ENCODE results near the gene GKAP1. TPM values are rescaled to one million over a fixed set of nuclear protein-coding genes. Genes with fewer than 3 reads are reported as not detected.

The GKAP1 gene
- total and polyA plus RNA-seq, 2 of the 13 experiments (the other 11 are each of a cell fraction or from before 2014, with no cell fraction given) = 5.6 to 6.1 TPM

DNA sequence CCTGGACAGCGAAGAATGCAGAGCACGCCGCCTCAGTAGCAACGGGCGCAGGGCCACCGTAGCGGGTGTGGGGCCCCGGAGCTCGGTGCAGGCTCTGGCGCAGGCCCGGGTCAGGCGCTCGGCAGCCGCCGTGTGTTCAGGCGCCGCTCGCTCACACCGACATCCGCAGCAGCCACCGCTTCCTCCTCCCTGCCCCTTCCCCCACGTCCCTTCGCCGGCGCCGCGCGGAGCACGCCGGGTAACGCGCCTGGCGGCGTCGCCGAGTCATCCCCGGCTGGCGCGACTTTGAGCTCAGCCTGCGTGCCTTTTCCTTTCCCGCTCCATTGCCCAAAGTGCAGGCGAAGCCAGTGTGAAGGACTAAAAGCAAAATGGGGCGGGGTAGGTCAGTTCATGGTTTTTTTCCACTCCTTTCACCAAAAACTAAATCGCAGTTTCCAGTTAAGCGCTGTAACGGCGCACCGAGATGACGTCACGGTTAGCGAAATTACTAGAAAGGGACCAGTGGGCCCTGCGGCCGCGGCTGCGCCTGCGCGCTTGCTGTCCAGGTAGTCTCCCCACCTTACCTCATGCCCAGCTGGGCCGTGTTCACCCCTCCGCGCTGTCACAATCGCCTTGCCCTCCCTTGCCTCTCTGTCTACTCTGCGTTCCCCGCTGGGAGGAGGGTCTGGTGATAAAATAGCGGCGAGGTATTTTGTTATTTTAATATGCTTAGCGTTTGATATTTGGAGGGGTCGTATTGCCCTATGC, 109.6 kb downstream of the GKAP1 start, which contains the start of gene UBQLN1 (continued):
- TF ChIP-seq ZNF609 (CRISPR knock-in tag; IDR thresholded peaks at IDR 0.05; ENCODE audit: borderline replicate concordance) (0 out of 2 replicates have a peak, but pooled peaks have one; percentile 15), BRCA1 (CRISPR knock-in tag; IDR thresholded peaks at IDR 0.05) (0 out of 2 replicates have a peak, but pooled peaks have one; percentile 57), ZFP91 (CRISPR knock-in tag; IDR thresholded peaks at IDR 0.05; ENCODE audit: borderline replicate concordance) (peak; percentile 94), HHEX (CRISPR knock-in tag; IDR thresholded peaks at IDR 0.05) (no peak), BORCS8-MEF2B (CRISPR knock-in tag; IDR thresholded peaks at IDR 0.05) (peak; percentile 28), IRF9 (CRISPR knock-in tag; IDR thresholded peaks at IDR 0.05; ENCODE audit: borderline replicate concordance) (peak; percentile 43), SRSF4 (IDR thresholded peaks at IDR 0.05; ENCODE audit: low read depth, low read length, poor library complexity, severe bottlenecking) (no peak), SRSF9 (IDR thresholded peaks at IDR 0.05; ENCODE audit: borderline replicate concordance, insufficient read depth, low read depth, low read length, poor library complexity, severe bottlenecking) (no peak), FOSL1 (CRISPR knock-in tag; IDR thresholded peaks at IDR 0.05; ENCODE audit: borderline replicate concordance) (no peak), PAWR (CRISPR knock-in tag; IDR thresholded peaks at IDR 0.05; ENCODE audit: borderline replicate concordance) (no peak), NFIB (CRISPR knock-in tag; IDR thresholded peaks at IDR 0.05; ENCODE audit: borderline replicate concordance) (peak; percentile 4; the same call in 1 of the 2 replicates), HCFC1 (IDR thresholded peaks at IDR 0.05; ENCODE audit: low read depth, low read length) (peak; percentile 50), KLF12 (CRISPR knock-in tag; IDR thresholded peaks at IDR 0.05; ENCODE audit: borderline replicate concordance) (peak; percentile 11; the same call in 1 of the 2 replicates)
- TF ChIP-seq, protein P1, sequence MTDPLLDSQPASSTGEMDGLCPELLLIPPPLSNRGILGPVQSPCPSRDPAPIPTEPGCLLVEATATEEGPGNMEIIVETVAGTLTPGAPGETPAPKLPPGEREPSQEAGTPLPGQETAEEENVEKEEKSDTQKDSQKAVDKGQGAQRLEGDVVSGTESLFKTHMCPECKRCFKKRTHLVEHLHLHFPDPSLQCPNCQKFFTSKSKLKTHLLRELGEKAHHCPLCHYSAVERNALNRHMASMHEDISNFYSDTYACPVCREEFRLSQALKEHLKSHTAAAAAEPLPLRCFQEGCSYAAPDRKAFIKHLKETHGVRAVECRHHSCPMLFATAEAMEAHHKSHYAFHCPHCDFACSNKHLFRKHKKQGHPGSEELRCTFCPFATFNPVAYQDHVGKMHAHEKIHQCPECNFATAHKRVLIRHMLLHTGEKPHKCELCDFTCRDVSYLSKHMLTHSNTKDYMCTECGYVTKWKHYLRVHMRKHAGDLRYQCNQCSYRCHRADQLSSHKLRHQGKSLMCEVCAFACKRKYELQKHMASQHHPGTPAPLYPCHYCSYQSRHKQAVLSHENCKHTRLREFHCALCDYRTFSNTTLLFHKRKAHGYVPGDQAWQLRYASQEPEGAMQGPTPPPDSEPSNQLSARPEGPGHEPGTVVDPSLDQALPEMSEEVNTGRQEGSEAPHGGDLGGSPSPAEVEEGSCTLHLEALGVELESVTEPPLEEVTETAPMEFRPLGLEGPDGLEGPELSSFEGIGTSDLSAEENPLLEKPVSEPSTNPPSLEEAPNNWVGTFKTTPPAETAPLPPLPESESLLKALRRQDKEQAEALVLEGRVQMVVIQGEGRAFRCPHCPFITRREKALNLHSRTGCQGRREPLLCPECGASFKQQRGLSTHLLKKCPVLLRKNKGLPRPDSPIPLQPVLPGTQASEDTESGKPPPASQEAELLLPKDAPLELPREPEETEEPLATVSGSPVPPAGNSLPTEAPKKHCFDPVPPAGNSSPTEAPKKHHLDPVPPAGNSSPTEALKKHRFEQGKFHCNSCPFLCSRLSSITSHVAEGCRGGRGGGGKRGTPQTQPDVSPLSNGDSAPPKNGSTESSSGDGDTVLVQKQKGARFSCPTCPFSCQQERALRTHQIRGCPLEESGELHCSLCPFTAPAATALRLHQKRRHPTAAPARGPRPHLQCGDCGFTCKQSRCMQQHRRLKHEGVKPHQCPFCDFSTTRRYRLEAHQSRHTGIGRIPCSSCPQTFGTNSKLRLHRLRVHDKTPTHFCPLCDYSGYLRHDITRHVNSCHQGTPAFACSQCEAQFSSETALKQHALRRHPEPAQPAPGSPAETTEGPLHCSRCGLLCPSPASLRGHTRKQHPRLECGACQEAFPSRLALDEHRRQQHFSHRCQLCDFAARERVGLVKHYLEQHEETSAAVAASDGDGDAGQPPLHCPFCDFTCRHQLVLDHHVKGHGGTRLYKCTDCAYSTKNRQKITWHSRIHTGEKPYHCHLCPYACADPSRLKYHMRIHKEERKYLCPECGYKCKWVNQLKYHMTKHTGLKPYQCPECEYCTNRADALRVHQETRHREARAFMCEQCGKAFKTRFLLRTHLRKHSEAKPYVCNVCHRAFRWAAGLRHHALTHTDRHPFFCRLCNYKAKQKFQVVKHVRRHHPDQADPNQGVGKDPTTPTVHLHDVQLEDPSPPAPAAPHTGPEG (CRISPR knock-in tag; IDR thresholded peaks at IDR 0.05) = peak; percentile 16; the same call in 1 of the 2 replicates

All from HepG2 (cell line).